Adrenal gland (tissue), 5 donors: Measurements from ENCODE around the gene CDH4.

Experiments
- CTCF ChIP-seq, 6 experiments: fragments of 450-650 bp in 4 of 6; fragments of 200-600 bp in 2 of 6; sonication (generic) in 1 of 6; IDR thresholded peaks; 1 replicate in 5 of 6; 2 replicates in 1 of 6; pipeline versions ENCODE4 v1.5.1 to v1.8.0; 2016 to 2021; ENCODE audit warnings: antibody characterized with exemption in 6 of 6, mild to moderate bottlenecking in 2 of 6, moderate library complexity in 1 of 6
- POLR2A ChIP-seq, 2 donors: fragments of 450-650 bp; IDR thresholded peaks; one replicate each; pipeline ENCODE4 v1.6.1; 2017; ENCODE audit warnings: antibody characterized with exemption in 2 of 2, mild to moderate bottlenecking in 2 of 2, moderate library complexity in 1 of 2
- donor health status: DM: no; HTN: no; CAD: no.

DNA sequence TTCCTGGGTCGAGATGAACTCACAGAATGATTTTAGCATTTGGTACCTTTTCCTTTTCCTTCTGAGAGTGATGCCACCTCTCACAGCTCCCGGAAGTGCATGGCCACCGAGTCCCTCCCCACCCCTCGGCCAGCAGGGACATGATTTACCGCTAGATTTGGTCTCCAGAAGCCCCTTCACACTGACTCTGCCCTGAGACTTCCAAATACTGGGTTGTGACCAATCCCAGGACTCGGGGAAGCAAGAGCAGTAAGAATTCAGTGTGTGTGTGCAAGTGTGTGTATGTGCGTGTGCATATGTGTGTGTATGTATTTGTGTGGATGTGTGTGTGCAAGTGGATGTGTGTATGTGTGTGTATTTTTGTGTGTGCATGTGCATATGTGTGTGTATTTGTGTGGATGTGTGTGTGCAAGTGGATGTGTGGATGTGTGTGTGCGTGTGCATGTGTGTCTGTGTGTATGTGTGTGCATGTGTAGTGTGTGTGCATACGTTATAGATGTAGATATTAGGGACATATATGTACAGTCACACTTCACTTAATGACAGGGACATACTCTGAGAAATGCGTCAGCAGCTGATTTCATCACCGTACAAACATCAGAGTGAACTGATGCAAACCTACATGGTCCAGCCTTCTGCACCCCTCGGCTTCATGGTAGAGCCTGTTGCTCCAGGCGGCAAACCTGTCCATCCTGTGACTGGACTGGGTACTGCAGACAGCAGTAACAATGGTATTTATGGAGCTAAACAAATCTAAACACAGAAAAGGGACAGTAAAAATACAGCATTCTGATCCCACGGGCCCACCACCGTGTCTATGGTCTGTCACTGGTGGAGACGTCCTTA lies 439.2 kb downstream of the CDH4 start:
- no peak for TF ChIP-seq CTCF (IDR thresholded peaks at IDR 0.05)
- TF ChIP-seq POLR2A (IDR thresholded peaks at IDR 0.05), result no peak
